Activated CD4-positive, CD25-positive, alpha-beta regulatory T cell treated with anti-CD3 and anti-CD28 coated beads, Interleukin-2, amount 50 U/mL, for 24 hours (primary cell): ENCODE measurements around the gene PLXDC1.
"Not testable (repeated sequence)": the region's sequence is repeated elsewhere in the genome, so short reads cannot be mapped to it uniquely, and the experiment has no call there.

ENCODE experiments used
- ATAC-seq, 2 donors: fragments of 150-1000 bp; cut with Tn5 transposase; one replicate each; pipeline ENCODE4 v1.10.0; 2021; ENCODE audit warnings: mild to moderate bottlenecking in 1 of 2, moderate library complexity in 1 of 2

PLXDC1 gene

GRCh38 chr17:39122991-39123390, 28.4 kb downstream of the PLXDC1 start:
- no peak for ATAC-seq

- not testable (repeated sequence) for ATAC-seq
Observed at GRCh38 chr17:39121919-39122318, 29.5 kb downstream of the PLXDC1 start.

DNA sequence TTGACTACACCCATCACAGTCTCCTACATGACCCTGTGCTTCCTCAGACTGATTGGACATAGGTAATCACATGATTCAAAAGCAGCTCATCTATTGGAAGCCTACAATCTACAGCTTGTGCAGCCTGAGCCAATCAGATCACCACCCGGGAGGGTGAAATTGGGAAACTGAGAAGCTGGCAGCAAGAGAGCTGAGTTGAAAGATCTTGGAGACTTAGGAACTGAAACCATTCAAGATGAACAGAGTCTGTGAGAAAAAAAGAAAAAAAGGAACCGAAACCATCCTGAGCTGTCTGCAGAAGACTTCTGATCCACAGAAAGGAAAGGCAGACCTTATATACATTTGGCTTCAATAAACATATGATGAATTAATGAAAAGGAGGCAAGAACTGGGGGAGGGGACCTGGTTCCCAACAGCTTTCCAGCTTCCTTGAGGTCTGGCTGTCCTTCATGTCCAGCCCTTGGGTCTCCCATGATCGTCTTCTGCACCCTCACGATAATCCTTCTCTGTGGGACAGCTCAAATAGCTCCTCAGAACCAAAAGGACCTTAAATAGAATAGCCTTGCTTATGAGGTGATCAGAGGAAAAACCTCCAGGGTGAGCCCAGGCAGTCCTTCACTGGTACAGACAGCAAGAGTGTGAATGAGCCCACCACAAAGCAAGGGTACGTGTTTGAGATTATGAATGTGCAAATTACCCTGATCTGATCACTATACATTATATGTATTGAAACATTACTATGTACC, 32.6 kb downstream of the PLXDC1 start:
- ATAC-seq: peak in 1 of 2 donors; percentile 45

DNA sequence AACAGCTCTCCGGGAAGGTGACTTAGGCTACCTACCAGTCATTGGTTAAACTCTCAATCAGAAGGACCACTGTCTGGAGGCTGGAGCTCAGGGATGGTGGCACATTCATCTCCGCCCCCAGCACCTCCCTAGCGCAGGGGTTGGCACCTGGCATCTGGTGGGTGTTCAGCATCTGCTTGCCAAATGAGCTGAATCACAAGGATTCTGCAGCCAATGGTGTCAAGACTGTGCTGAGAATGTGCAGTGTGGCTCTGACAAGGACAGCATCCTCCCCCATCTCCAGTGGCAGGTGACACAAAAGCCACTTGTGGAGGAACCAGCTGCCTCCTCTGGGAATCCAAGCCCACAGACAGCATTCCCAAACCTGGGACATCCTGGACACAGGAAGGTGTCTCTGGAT, 35.2 kb downstream of the PLXDC1 start:
- no peak for ATAC-seq

DNA sequence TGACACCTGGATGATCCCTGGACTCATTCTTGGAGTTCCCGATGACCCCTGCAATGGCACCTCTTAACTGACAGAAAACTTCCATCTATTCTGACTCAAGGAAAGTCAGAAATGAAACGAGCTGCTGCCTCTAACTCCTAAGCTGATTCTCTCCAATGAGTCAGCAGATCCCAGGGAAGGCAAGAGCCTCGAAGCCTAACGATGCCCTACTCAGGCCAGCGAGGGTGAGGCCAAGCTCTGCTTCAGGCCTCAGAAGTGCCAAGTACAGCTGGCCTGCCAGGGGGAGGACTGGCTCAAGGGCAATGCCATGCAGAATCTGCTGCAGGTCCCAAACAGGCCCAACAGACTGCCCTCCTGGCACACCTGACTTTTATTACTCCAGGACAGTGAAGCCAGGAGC, 36.3 kb downstream of the PLXDC1 start:
- ATAC-seq: no peak

DNA sequence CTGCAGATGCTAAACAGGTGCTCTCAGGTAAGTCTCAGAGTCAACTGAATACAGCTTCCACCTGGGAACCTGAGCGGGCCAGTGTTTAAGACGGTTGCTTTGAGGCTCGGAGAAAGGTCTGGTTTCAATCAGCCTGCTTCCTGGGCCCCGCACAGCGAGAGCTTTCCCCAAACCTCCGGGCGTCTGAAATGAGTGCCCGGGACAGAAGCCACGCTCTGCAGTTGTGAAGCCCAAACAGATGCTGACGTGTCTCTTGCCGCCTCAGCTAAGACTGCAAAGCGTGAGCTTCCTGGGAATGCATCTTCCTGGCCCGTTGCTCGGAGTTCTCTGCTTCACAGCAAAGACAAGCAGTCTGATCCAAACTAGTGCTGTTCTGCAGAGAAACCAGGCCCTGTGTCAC, 36.7 kb downstream of the PLXDC1 start:
- no peak for ATAC-seq

DNA sequence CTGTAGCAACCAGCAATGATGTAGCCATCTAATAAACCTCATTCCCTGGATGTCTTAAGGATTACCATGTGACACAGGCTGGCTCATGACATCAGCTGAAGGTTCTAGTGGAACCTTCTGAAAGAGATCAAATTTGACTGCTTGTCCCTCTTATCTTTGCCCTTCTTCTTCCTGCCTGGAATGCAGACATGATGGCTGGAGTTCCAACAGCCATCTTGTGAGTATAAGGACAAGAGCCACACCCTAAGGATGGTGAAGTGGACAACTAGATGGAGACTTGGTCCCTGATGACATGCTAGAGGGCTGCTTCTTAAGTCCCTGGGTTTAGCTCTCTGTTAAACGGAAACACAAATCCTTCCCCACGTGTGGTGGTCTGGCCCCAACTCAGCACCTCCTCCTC, 37.6 kb downstream of the PLXDC1 start:
- no peak for ATAC-seq

DNA sequence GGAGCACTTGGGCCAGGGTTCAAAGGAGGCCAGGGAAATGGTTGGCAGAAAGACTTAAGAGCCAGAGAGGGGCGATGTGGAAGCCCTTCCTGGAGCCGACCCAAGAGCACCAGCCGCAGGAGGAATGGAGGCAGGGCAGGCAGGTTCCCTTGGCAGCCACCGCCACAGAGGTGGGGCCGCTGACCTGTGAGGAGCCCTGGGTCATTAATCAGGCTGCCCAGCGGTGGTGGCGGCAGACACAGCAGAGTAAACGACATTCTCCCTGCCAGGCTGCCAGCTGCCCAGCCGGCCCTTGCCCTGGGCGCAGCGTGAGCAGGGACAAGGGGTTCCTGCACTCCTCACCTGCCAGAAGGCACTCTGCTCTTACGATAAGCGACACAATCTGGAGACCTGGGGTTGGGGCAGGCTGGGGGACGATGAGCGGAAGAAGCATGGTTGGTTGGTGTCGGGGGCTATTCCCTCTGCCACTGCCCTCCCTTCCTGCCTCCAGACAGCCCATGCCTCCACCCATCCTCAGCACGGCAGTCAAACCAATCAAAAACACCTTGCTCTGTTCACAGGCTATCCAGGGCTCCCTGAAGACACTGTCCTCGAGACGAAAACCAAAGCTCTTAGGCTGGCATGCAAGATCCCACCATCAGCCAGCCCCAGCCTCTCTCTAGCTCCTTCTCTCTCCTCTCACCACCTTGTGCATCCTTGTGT, 40.9 kb downstream of the PLXDC1 start:
- ATAC-seq: no peak

DNA sequence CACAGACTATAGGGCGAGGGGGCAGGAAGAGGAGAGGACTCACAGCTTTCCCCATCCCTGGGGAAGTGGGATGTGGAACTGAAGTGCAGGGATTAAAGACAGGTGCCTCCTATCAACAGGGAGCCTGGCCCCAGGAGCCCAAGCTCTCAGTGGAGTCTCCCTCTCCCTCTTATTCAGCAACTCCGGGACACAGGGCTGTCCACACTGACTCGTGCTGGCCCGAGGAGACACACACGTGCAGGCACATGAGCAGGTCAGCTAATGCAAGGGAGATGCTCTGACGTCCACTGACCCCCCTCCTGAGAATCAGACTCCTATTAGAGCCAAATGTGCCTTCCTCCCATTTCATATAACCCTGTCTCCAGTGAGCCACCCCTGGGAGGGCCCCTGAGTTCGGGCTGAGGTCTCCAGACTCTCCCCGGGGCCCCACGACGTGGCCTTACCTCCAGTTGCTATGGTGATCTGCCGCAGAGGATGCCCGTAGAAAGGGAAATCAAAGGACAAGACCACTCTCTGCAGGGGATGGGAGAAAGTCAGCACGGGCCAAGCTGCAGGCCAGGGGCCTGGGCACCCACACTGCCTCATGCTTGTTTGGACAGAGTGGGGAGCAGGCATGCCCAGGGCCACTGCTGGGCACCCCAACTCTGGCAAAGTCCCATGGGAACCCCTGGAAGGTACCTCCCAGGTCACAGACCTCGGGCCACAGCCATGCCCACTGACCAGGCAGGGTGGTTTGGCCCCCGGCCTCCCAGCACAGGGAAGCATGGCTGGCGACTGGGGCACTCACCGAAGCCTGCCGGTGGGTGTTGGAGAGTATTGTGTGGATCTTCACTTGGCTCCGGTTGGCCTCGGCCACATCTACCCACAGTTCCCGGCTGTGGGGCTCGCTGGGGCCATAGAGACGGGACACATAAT, 42.7 kb downstream of the PLXDC1 start:
- ATAC-seq: no peak

GRCh38 chr17:39107973-39108372, 43.5 kb downstream of the PLXDC1 start:
- ATAC-seq: no peak

DNA sequence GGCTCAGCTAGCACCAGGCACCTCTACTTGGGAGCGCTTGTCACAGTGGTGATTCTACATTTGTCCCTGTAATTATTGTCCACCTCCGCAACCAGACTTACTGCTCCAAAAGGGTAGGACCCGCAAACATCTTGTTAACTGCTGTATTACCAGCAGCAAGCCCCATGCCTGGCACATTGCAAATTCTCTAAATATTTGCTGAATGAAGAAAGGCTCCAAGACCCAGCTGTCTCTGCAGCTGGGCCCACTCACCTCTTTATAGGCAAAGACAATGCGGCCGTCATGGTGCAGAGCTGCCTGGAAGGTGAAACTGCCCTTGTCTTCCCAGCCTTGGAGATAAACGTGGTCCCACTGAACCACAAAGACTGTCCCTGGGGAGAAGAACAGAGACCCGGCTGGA, 44.3 kb downstream of the PLXDC1 start:
- no peak for ATAC-seq

GRCh38 chr17:39105705-39106104, 45.7 kb downstream of the PLXDC1 start:
- no peak for ATAC-seq

DNA sequence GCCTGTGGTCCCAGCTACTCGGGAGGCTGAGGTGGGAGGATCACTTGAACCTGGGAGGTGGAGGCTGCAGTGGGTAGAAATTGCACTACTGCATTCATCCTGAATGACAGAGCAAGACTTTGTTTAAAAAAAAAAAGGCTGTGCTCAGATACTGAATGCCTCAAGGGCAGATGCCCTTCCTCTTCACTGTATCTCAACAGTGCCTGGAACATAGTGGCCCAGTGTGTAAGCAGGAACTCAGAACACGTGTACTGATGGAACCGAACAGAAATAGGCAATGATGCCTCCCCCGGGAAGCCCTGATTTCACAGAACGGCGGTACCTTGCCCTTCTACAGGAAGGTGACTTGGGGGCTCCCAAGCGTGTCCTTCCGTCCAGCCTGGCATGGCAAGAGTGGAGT, 46.8 kb downstream of the PLXDC1 start:
- no peak for ATAC-seq

- no peak for ATAC-seq
Observed at GRCh38 chr17:39104046-39104445, 47.4 kb downstream of the PLXDC1 start.

DNA sequence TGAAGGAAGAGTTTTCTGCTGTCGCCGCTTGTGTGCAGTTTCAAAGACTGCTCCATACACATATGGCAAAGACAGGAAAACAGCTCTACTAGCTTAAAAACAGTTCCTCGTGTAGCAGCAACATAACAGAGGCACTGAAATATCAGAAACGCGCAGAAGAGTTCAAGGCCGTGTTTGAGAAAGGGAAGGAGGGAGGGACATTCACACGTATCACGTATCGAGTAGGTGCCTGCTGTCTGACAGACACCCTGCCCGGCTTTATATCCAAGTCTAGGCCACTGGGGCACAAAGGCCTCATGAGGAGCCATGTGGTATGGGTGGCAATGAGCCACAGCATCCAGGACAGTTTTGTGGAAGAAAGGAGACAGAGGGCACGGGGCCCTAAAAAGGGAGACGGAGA, 50.3 kb downstream of the PLXDC1 start:
- no peak for ATAC-seq

GRCh38 chr17:39100530-39100929, 50.9 kb downstream of the PLXDC1 start:
- no peak for ATAC-seq

- ATAC-seq: no peak
Observed at GRCh38 chr17:39099663-39100286, 51.7 kb downstream of the PLXDC1 start.

DNA sequence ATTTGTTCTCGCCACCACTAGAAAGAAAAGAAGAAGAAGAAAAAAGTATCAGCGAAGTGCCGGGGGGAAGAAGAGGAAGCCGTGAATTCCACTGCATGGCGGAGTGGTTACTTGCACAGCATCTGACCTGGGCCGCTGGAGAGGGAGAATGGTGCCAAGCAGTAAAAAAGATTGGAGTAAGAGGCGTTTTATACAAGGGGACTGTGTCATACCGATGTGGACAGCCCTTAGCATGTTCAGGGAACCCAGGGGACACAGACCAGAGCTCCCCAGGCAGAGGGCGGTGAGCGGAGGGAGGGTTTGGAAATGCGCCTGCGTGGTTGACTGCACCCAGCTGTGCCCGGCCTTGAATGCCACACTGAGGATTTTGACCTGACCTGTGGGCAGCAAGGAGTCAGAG, 52.8 kb downstream of the PLXDC1 start:
- ATAC-seq: no peak

DNA sequence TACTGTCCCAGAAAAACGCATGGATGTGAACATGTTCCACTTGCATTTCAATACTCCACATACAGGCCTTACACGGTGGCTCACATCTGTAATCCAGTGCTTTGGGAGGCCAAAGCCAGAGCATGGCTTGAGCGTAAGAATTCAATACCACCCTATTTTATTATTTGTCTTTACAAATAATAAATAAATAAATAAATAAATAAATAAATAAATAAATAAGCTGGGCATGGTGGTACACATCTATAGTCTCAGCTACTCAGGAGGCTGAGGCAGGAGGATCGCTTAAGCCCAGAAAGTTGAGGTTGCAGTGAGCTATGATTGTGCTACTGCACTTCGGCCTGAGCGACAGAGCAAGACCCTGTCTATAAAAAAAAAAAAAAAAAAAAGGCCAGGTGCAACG, 53.9 kb downstream of the PLXDC1 start:
- no peak for ATAC-seq

- no peak for ATAC-seq
Observed at GRCh38 chr17:39097150-39097519, 54.3 kb downstream of the PLXDC1 start.

GRCh38 chr17:39096508-39097149, 54.8 kb downstream of the PLXDC1 start:
- peak in 1 of 2 donors; percentile 11 for ATAC-seq

- ATAC-seq: no peak
Observed at GRCh38 chr17:39095309-39095686, 56.1 kb downstream of the PLXDC1 start.
